ENCODE measurements around the gene SDF2L1.

DNA sequence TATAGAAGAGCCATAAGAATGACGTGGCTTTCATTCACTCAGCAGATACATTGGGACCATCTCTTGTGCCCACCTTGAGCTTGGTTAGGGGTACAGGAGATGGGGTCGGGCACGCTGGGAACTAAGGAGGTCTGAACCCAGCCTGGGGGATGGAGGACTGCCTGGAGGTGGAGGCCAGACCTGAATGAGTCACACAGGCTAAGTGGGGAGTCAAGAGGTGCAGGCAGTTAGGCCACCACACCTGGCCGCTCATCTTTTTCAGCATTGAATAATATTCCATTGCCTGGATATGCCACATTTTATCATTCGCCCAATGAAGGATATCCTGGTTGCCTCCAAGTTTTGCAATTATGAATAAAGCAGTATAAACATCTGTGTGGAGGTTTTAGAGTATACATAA is 19.9 kb downstream of the SDF2L1 start:
- TF ChIP-seq, protein P1, sequence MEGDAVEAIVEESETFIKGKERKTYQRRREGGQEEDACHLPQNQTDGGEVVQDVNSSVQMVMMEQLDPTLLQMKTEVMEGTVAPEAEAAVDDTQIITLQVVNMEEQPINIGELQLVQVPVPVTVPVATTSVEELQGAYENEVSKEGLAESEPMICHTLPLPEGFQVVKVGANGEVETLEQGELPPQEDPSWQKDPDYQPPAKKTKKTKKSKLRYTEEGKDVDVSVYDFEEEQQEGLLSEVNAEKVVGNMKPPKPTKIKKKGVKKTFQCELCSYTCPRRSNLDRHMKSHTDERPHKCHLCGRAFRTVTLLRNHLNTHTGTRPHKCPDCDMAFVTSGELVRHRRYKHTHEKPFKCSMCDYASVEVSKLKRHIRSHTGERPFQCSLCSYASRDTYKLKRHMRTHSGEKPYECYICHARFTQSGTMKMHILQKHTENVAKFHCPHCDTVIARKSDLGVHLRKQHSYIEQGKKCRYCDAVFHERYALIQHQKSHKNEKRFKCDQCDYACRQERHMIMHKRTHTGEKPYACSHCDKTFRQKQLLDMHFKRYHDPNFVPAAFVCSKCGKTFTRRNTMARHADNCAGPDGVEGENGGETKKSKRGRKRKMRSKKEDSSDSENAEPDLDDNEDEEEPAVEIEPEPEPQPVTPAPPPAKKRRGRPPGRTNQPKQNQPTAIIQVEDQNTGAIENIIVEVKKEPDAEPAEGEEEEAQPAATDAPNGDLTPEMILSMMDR (IDR thresholded peaks at IDR 0.05), result no peak
- TF ChIP-seq POLR2AphosphoS5 (IDR thresholded peaks at IDR 0.05) (no peak), POLR2A (IDR thresholded peaks at IDR 0.05) (no peak)

All from prostate gland (tissue), 2 donors.